ENCODE results near the gene CCR5. TPM values are rescaled to one million over a fixed set of nuclear protein-coding genes. Genes with fewer than 3 reads are reported as not detected.

The CCR5 gene
- total and polyA plus RNA-seq, 2 of the 13 experiments (the other 11 are each of a cell fraction or from before 2014, with no cell fraction given): not detected

- in situ Hi-C loops (cut with HindIII; ENCODE audit: extremely low pct_ligation_motif_present, low pct_unique_long_range_greater_than_20kb): no loop called here
- Histone ChIP-seq H3K4me1 (ENCODE audit: insufficient read depth, low read length) (no peaks in the 10 kb centered on the region), H4K20me1 (ENCODE audit: insufficient read depth, low read length) (no peaks in the 10 kb centered on the region), H3K9me3 (ENCODE audit: low read length) (no peaks in the 10 kb centered on the region), H3K79me2 (ENCODE audit: insufficient read depth, low read length) (no peaks in the 10 kb centered on the region), H3K9ac (ENCODE audit: insufficient read depth, low read depth, low read length) (no peak overlapping the region), H3K36me3 (replicated peaks in 1 of 2; ENCODE audit: control insufficient read depth in 1 of 2, insufficient read depth in 2 of 2, low read length in 2 of 2) (no peaks in the 10 kb centered on the region), H3K4me3 (replicated peaks in 1 of 3; ENCODE audit: insufficient read depth in 1 of 3, low read depth in 2 of 3, low read length in 3 of 3) (no peak overlapping the region), H3K4me2 (ENCODE audit: low read depth, low read length) (no peak overlapping the region), H3K27me3 (ENCODE audit: control insufficient read depth in 1 of 2, insufficient read depth in 2 of 2, low read length in 2 of 2) (peaks cover 0 to 17% of the 10 kb centered on the region in 2 experiments; a peak in 1 of 5 replicates), H2AFZ (ENCODE audit: low read length) (no peak overlapping the region), H3K27ac (ENCODE audit: extremely low read length, insufficient read depth, low read length) (no peak overlapping the region)
- BruUV-seq (replicated peaks): no TSS peak
- ChIA-PET CTCF (ENCODE audit: low intra/inter-chr PET ratio, low total read pairs) (no interaction called here), POLR2A (no interaction called here)
- FAIRE-seq (no peak), DNase-seq (ENCODE audit: low spot score) (no peak), ATAC-seq (no peak; the same call in 2 of the 3 replicates)
- WGBS (ENCODE audit: low lambda C conversion rate): 47% methylated on average over 6 of the region's 8 CpGs
- TF ChIP-seq CEBPB (IDR thresholded peaks at IDR 0.05; ENCODE audit: borderline replicate concordance, low read depth, low read length) (peak; percentile 47; the same call in 1 of the 2 replicates), ZEB1 (IDR thresholded peaks at IDR 0.05; ENCODE audit: insufficient replicate concordance, low read depth) (no peak), EED (CRISPR knock-in tag; IDR thresholded peaks at IDR 0.05) (no peak), KDM4B (CRISPR knock-in tag; IDR thresholded peaks at IDR 0.05) (no peak), NR2F6 (IDR thresholded peaks at IDR 0.05) (peak; percentile 26; the same call in 1 of the 2 replicates), NR2F6 (CRISPR knock-in tag; IDR thresholded peaks at IDR 0.05) (no peak), ZNF792 (CRISPR knock-in tag; IDR thresholded peaks at IDR 0.05) (no peak), CERS6 (CRISPR knock-in tag; IDR thresholded peaks at IDR 0.05) (no peak), JUN (CRISPR knock-in tag; IDR thresholded peaks at IDR 0.05) (no peak), MED13 (CRISPR knock-in tag; IDR thresholded peaks at IDR 0.05) (no peak), CEBPG (CRISPR knock-in tag; IDR thresholded peaks at IDR 0.05) (peak; percentile 38), BORCS8-MEF2B (CRISPR knock-in tag; IDR thresholded peaks at IDR 0.05) (no peak)
- intact Hi-C loops (cut with micrococcal nuclease; ENCODE audit: unreplicated experiment): no loop called here
Measured at GRCh38 chr3:46393554-46394434, 23.0 kb downstream of the CCR5 start.
